ENCODE data around the gene LRRC7.

Gene LRRC7

DNA sequence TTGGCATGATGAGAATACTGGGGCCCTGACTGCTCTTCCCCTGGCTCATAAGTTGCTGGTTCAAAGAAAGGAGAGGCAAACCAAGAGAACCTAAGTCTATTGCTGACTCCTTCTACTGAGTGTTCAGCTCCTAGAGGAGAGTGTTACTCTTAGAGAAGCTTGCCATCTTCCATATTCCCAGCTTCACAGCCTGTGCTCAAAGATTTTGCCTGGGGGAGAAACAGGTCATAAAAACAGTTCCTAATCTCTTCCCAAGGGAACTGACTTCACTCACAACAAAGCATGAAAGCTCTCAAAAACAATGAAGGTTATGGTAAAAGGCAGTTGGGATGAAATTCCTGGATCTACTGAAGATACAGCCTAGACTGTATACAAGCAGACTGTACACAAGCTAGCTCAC lies 600.6 kb downstream of the LRRC7 start:
- Histone ChIP-seq H3K36me3 (ENCODE audit: insufficient read depth, low read length) (no peaks in the 10 kb centered on the region), H3K9ac (ENCODE audit: low read depth, low read length) (no peak overlapping the region), H3K4me1 (ENCODE audit: insufficient read depth, low read length) (no peaks in the 10 kb centered on the region), H3K9me3 (ENCODE audit: control insufficient read depth, insufficient read depth, low read length) (no peaks in the 10 kb centered on the region)

DNA sequence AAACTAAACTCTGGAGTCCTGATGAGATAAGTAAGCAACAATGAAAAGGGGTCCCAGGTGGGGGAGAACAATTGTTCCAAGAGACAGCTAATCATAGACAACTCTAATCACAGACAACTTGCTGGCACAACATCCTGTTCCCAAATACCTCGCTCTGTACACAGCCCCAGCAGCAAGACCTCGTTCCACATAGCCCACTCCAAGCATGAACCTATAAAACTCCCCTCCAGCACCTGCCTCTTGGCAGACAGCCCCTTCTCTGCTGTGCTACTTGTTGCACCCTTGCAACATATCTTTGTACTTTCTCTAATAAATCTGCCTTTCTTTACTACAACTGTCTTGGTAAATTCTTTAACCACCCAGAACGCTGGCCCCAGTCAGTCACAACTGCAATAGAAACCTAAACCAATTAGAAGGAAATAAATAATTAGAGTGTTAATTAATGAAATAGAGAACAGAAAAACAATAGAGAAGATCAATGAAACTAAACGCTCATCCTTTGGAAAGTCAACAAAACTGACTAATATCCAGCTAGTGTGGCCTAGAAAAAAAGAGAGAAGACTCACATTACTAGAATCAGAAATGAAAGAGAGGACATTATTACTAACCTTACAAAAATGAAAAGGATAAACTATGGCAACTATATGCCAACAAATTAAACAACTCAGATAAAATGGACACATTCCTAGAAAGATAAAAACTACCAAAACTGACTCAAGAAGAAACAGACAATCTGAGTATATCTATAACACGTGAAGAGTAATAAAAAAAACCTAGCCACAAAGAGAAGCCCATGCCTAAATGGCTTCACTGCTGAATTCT lies 601.5 kb downstream of the LRRC7 start:
- no peaks in the 10 kb centered on the region for H3K9me3 ChIP-seq (ENCODE audit: control insufficient read depth, insufficient read depth, low read length)
- H3K9ac ChIP-seq (ENCODE audit: low read depth, low read length), result no peak overlapping the region
- H3K4me1 ChIP-seq (ENCODE audit: insufficient read depth, low read length), result no peaks in the 10 kb centered on the region
- H3K36me3 ChIP-seq (ENCODE audit: insufficient read depth, low read length), result no peaks in the 10 kb centered on the region

DNA sequence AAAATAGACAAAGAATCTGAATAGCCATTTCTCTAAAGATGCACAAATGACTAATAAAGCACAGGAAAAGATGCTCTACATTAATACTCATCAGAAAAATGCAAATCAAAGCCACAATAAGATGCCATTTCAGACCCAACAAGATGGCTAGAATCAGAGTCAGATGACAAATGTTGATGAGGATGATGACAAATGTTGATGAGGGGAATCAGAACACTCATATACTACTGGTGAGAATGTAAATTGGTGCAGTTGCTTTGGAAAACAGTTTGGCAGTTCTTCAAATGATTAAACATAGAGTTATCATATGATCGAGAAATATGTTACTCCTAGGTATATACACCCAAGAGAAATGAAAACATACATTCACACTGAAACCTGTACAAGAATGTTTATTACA lies 603.8 kb downstream of the LRRC7 start:
- H3K9me3 ChIP-seq (ENCODE audit: control insufficient read depth, insufficient read depth, low read length), result no peaks in the 10 kb centered on the region
- no peaks in the 10 kb centered on the region for H3K4me1 ChIP-seq (ENCODE audit: insufficient read depth, low read length)
- H3K9ac ChIP-seq (ENCODE audit: low read depth, low read length), result no peak overlapping the region
- H3K36me3 ChIP-seq (ENCODE audit: insufficient read depth, low read length), result no peaks in the 10 kb centered on the region
